Muscle layer of duodenum (tissue), 2 donors: ENCODE results near the gene LHFPL3.
"Not testable (repeated sequence)": the region's sequence is repeated elsewhere in the genome, so short reads cannot be mapped to it uniquely, and the experiment has no call there.

Source experiments
- H3K27ac ChIP-seq: one replicate; pipeline ENCODE4 v1.7.0; 2013; ENCODE audit warnings: mild to moderate bottlenecking, low read length
- H3K27me3 ChIP-seq: one replicate; pipeline ENCODE4 v1.7.0; 2013; ENCODE audit warnings: low read depth, mild to moderate bottlenecking, control low read depth, low read length
- H3K36me3 ChIP-seq, 2 donors: one replicate each; pipeline ENCODE4 v1.7.0; 2013; ENCODE audit warnings: low read length in 2 of 2, control low read depth in 1 of 2, mild to moderate bottlenecking in 1 of 2; ENCODE audit not compliant: insufficient read depth in 2 of 2, control insufficient read depth in 1 of 2
- H3K4me1 ChIP-seq, 2 donors: one replicate each; pipeline ENCODE4 v1.7.0; 2013; ENCODE audit warnings: low read length in 2 of 2, mild to moderate bottlenecking in 2 of 2, control low read depth in 1 of 2, moderate library complexity in 1 of 2; ENCODE audit not compliant: insufficient read depth in 2 of 2, control insufficient read depth in 1 of 2
- H3K4me3 ChIP-seq, 2 donors: one replicate each; pipeline ENCODE4 v1.7.0; 2013; ENCODE audit warnings: low read length in 2 of 2, low read depth in 1 of 2, mild to moderate bottlenecking in 1 of 2
- H3K9me3 ChIP-seq, 2 donors: one replicate each; pipeline ENCODE4 v1.7.0; 2013; ENCODE audit warnings: low read length in 2 of 2, control low read depth in 1 of 2, mild to moderate bottlenecking in 1 of 2; ENCODE audit not compliant: control insufficient read depth in 1 of 2
- donor health status: healthy.

Gene LHFPL3

DNA sequence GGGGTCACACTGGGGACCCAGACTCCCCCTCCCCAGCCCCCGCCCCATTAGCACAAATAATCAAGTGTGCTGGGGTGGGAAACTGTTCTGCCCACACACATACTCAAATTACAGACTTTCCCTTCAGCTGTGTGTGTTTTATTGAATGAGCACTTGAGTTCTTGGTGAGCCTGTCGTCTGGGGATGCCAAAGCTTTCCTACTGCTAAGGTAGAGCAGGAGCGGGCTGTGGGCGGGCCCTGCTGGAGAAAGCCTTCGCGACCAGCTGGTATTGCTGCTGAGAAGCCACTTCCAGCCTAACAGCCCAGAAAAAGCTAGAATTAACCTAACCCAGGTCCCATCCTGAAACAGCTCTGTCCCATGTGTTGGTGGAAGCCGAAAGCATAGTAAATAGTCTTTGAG is 598.7 kb downstream of the LHFPL3 start:
- Histone ChIP-seq H3K27me3 (no peaks in the 10 kb centered on the region), H3K9me3 (no peaks in the 10 kb centered on the region), H3K27ac (peak overlapping the region; percentile 56), H3K36me3 (no peaks in the 10 kb centered on the region), H3K4me3 (no peak overlapping the region), H3K4me1 (peaks cover 3 to 5% of the 10 kb centered on the region in 2 donors)

DNA sequence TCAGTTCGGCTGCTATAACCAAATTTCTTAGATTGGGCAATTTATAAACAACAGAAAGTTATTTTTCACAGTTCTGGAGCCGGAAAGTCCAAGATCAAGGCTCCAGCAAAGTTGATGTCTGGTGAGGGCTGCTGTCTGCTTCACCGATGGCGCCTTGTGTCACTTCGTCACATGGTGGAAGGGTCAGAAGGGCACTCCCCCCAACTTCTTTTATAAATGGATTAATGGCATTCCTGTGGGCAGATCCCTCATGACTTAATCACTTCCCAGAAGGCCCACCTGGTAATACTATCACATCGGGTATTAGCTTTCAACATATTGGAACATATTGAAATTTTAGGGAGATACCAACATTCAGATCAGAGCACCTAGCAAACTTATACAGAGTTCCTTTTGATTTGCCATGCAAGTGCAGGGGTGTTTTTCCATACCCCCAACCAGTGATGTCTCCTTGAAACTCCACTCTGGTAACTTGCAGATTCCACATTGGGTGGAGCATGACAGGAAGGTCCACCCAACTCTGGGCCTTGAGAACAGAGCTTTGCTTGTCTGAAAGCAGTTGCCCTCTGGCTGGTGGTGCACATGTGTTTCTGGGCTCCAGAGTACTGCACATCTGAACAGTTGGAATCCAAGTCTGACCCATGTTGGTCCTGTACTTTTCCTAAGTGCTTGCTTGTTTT is 600.5 kb downstream of the LHFPL3 start:
- Histone ChIP-seq H3K4me1 (no peaks in the 10 kb centered on the region), H3K9me3 (no peaks in the 10 kb centered on the region), H3K4me3 (no peak overlapping the region), H3K27ac (no peak overlapping the region), H3K36me3 (no peaks in the 10 kb centered on the region), H3K27me3 (no peaks in the 10 kb centered on the region)

DNA sequence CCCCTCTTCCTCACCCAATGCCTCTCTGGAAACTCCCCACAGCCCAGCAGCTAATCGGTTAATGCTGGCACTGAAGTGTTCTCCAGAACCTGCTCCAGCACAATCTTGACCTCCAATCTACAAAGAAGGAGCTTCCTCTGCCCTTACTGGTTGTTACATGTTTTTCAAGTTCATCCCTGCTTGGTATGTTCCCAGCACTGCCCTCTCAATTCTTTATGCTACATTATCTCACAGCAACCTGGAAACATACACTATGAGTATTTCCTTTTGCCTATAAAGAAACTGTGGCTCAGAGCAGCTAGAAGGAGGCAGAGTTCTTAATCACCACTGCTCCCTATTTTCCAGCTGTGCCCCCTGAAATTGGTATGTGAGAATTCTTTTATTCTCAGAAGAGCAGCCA is 601.5 kb downstream of the LHFPL3 start:
- no peaks in the 10 kb centered on the region for H3K9me3 ChIP-seq
- no peaks in the 10 kb centered on the region for H3K27me3 ChIP-seq
- H3K27ac ChIP-seq: no peak overlapping the region
- no peaks in the 10 kb centered on the region for H3K4me1 ChIP-seq
- H3K36me3 ChIP-seq: no peaks in the 10 kb centered on the region
- H3K4me3 ChIP-seq: no peak overlapping the region

DNA sequence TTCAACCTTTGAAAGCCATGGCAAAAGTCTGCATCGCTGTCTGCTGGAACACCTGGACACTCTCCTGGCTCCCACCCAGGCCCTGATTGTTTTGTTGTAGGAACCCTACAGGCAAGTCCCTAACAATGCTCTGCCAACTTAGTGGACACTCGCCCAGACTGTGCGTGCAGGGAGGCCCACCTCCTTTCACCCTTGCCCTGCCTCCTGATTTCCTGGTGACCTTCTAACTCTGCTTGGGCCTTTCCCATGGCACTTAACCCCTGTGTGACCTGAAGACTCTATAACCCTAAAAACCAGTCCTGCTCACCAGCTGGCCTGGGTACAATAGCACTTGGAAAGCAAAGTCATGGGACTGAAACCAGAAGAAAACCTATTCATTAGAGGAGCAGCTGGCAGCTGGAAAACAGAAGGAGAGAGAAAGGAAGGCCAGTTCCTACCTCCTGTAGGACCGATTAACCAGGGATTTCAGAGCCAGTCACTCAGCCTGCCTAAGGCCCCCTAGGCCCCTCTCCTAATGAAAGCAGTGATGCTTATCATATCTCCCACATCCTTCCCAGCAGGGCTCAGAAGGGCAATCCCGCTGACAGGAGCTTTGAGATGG is 602.9 kb downstream of the LHFPL3 start:
- H3K27ac ChIP-seq: no peak overlapping the region

DNA sequence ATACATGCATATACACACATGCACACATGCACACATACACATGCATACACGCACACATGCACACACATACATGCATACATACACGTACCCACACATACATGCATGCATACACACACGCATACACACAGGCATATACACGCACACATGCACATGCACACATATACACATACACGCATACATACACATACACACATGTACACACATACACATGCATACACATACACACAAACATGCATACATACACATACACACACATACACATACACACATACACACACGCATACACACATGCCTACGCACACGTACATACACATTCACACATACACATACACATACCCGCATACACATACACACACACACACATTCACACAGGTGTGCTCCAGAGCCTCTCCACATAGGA is 604.6 kb downstream of the LHFPL3 start:
- Histone ChIP-seq H3K36me3 (no peaks in the 10 kb centered on the region), H3K4me1 (no peaks in the 10 kb centered on the region), H3K27me3 (no peaks in the 10 kb centered on the region), H3K27ac (peak overlapping the region; percentile 73), H3K4me3 (no peak overlapping the region), H3K9me3 (no peaks in the 10 kb centered on the region)

More for the DNA sequence above, 602.9 kb downstream of the LHFPL3 start:
- H3K4me1 ChIP-seq: no peaks in the 10 kb centered on the region
- no peaks in the 10 kb centered on the region for H3K27me3 ChIP-seq
- H3K9me3 ChIP-seq: no peaks in the 10 kb centered on the region
- no peaks in the 10 kb centered on the region for H3K36me3 ChIP-seq
- no peak overlapping the region for H3K4me3 ChIP-seq

DNA sequence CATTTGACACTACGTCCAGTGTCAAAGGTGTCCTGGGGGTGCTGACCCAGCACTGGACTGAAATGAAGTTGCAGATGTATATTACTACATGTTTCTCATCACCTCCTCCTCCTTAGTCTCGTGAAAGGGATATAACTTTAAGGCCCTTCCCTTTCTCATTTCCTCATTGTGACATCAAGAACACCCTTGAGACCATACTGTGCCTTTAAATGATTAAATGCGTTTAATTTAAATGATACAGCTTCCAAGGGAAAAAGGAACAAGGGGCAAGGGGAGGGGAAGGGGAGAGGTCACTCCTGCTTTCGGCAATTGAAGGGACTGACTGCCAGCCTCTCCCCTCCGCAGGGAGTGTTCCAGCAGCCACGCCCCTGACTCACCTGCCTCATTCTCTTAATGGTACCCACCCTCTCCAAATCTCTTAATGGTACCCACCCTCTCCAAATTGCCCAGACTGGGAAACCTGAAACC is 605.2 kb downstream of the LHFPL3 start:
- Histone ChIP-seq H3K4me1 (no peaks in the 10 kb centered on the region), H3K27me3 (no peaks in the 10 kb centered on the region), H3K36me3 (no peaks in the 10 kb centered on the region), H3K27ac (peak overlapping the region; percentile 73), H3K4me3 (no peak overlapping the region), H3K9me3 (no peaks in the 10 kb centered on the region)

DNA sequence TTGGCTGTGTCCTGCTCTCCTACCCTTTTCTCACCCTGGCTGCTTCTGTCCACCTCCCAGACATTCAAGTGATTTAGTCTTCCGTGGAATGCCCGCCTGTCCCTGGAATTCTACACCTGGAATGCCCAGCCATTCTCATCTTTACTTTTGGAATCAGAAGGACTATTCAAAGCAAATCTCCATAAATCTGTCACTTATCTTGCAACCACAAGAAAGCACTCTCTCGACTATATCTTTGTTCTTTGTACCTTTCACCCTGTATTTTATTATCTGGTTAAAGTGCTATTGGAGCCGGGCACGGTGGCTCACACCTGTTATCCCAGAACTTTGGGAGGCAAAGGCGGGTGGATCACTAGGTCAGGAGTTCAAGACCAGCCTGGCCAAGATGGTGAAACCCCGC is 606.3 kb downstream of the LHFPL3 start:
- Histone ChIP-seq H3K4me3 (no peak overlapping the region), H3K27me3 (no peaks in the 10 kb centered on the region), H3K4me1 (no peaks in the 10 kb centered on the region), H3K27ac (no peak overlapping the region), H3K9me3 (no peaks in the 10 kb centered on the region), H3K36me3 (no peaks in the 10 kb centered on the region)

DNA sequence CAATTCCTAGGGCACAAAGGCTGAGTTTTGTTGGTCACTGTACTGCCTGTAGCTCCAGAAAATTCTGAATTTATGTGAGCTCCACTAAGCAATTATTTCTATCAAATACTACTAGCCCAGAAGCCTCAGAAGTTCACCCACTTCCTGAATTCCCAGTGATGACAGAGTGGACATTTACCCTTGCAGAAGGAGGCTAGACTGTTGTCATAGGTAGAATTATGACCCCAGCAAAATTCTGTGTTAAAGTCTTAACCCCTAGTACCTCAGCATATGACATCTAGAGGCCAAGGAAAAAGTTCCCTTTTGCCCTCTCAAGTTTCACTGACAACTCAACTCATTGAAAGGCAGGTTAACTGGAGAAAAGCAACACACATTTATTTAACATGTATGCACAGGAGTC is 606.9 kb downstream of the LHFPL3 start:
- H3K9me3 ChIP-seq: no peaks in the 10 kb centered on the region
- no peak overlapping the region for H3K4me3 ChIP-seq
- no peaks in the 10 kb centered on the region for H3K36me3 ChIP-seq
- H3K27ac ChIP-seq: no peak overlapping the region
- no peaks in the 10 kb centered on the region for H3K4me1 ChIP-seq
- no peaks in the 10 kb centered on the region for H3K27me3 ChIP-seq

DNA sequence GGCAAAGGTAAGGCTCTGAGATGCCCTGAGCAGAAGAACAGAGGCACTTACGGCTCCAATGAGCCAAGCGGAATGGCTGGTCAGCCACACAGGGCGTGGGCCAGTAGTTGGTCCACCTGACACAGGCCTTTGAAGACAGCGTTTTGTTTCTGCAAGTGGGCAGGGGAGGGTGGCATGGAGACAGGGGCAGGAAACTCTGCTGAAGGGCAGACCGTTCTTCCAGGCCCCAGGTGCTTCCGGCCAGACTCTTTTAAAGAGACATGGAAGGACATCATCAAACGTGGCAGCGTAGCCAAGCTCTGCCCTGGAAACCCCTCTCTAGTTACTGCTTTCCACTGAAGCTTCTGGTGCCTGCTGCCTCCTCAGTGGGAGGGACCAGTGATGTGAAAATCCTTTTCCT is 608.1 kb downstream of the LHFPL3 start:
- Histone ChIP-seq H3K4me3 (no peak overlapping the region), H3K9me3 (no peaks in the 10 kb centered on the region), H3K27me3 (no peaks in the 10 kb centered on the region), H3K4me1 (no peaks in the 10 kb centered on the region), H3K36me3 (no peaks in the 10 kb centered on the region), H3K27ac (no peak overlapping the region)

DNA sequence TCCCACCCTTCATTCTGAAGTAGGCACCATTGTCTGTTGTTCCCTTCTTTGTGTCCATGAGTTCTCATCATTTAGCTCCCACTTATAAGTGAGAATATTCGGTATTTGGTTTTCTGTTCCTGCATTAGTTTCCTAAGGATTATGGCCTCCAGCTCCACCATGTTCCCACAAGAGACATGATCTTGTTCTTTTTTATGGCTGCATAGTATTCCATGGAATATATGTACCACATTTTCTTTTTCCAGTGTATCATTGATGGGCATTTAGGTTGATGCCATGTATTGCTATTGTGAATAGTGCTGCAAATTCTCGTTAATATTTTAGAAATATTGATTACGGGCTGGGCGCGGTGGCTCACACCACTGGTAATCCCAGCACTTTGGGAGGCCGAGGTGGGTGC is 609.1 kb downstream of the LHFPL3 start:
- H3K4me1 ChIP-seq, H3K36me3 ChIP-seq, H3K9me3 ChIP-seq, H3K27me3 ChIP-seq, H3K4me3 ChIP-seq, H3K27ac ChIP-seq: not testable (repeated sequence)

DNA sequence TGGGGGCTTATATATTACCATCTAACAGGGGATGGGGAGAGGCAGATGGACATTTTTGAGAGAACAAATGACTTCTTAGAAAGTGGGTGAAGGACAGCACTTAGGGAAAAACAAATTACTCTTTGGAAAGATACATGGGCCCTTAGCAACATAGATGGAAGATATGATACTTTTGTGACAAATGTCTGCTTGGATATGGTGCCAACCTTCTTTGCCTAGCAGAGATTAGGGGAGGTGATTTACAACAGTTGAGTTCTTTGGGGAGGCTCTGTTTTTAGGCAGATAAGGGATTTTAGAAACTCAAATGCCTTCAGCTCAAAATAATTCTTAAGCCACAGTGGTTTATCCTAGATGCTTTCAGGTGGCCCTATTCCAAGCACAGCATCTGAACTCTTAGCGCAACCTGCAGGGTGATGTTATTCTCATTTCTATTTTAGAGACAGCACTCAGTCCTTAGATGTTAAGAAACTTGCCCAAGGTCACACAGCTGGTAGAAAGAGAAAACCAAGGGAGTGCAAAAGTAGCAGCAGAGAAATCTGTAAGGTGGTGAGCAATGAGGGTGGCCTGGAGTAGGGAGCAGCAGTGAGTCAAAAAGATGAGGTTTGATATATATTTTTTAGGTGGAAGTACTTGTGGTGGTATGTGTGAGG is 610.5 kb downstream of the LHFPL3 start:
- Histone ChIP-seq H3K4me3 (no peak overlapping the region), H3K9me3 (no peaks in the 10 kb centered on the region), H3K4me1 (peaks cover 0 to 6% of the 10 kb centered on the region in 2 donors), H3K27ac (no peak overlapping the region), H3K27me3 (no peaks in the 10 kb centered on the region), H3K36me3 (no peaks in the 10 kb centered on the region)
